ENCODE measurements around the gene RANBP9. TPM values are rescaled to one million over a fixed set of nuclear protein-coding genes. Genes with fewer than 3 reads are reported as not detected.

The RANBP9 gene
- total RNA-seq, 1 donor from 2014 or later: 40.2 TPM

GRCh38 chr6:13715444-13715883 is 3.8 kb upstream of the RANBP9 start:
- DNase-seq (ENCODE audit: low spot score): no peak
- intact Hi-C loops (cut with DNase I): no loop called here

DNA sequence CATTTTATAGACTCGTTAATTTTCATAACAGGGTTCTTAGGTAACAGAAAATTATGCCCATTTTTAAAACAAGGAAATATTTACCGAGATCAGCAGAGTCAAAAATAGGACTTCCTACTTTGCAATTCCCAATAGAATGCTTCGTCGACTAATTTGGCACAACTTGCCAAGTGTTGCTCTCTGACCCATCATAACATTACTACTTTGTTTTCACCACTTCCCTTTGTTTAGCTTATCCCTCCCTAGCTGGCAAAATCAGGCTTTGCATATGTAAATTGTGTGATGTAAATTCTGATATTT is 914 bp upstream of the RANBP9 start:
- DNase-seq (ENCODE audit: low spot score): no peak
- intact Hi-C loops (cut with DNase I): loop anchor here (5.0 kb wide), 2 partner anchors 50 to 100 kb away; partner anchors contain the start of gene MCUR1

DNA sequence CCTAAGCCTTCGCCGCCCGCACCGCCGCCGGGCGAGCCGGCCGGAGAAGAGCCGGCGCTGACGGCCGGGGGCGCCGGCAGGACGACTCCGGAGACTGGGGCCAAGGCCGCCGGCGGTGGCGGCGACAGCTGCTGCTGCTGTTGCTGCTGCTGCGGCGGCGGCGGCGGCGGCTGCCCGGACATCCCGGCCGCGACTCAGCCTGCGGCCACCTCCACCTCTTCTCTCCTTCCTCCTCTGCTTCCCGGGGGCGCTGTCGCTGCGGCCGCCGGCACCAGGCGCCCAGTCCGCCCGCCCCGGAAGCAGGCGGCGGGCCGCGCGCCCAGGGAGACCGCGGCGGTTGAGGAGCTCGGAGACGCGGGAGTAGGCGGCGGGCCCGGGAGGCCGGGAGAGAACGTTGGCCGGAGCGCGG is 307 bp downstream of the RANBP9 start:
- intact Hi-C loops (cut with DNase I): loop anchor here (2.0 to 5.0 kb wide), 3 partner anchors 51 to 101 kb away; partner anchors contain the start of genes MCUR1 and NOL7
- no peak for DNase-seq (ENCODE audit: low spot score)

DNA sequence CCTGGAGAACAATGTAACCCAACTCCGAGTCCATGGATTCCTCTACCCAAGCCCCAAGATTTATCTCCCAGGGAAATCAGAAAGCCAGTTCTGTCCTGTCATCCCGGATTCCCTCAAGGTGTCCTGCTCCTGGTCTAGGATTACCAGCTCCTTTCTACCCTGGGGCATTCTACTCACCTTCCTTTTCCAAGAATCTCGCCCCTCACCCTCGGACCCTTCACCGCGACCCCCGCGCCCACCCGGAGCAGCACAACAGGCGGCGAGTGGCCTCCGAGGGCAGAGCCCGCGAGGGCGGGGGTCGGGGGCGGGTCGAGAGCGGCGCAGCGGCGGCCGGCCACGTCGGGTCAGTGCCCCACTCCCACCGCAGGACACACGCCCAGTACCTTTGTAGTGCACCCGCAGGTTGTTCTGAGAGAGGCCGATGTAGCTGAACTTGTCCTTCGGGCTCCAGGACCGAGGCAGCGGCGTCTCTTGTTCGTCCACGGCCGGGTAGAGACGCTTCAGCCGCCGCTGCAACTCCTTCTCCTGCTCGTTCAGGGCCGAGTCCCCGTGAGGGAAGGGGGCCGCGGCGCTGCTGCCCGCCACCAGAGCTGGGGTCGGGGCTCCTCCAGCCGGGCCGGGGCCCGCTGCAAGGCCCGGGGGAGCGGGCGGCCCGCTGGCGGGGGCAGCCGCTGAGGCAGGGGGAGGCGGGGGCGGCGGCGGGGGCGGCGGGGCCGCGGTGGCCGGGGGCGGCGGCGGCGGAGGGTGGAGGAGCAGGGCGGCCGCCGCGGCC is 897 bp downstream of the RANBP9 start:
- intact Hi-C loops (cut with DNase I): loop anchor here (2.0 to 5.0 kb wide), 3 partner anchors 52 to 102 kb away; partner anchors contain the start of genes MCUR1 and NOL7
- DNase-seq (ENCODE audit: low spot score): peak; percentile 78

DNA sequence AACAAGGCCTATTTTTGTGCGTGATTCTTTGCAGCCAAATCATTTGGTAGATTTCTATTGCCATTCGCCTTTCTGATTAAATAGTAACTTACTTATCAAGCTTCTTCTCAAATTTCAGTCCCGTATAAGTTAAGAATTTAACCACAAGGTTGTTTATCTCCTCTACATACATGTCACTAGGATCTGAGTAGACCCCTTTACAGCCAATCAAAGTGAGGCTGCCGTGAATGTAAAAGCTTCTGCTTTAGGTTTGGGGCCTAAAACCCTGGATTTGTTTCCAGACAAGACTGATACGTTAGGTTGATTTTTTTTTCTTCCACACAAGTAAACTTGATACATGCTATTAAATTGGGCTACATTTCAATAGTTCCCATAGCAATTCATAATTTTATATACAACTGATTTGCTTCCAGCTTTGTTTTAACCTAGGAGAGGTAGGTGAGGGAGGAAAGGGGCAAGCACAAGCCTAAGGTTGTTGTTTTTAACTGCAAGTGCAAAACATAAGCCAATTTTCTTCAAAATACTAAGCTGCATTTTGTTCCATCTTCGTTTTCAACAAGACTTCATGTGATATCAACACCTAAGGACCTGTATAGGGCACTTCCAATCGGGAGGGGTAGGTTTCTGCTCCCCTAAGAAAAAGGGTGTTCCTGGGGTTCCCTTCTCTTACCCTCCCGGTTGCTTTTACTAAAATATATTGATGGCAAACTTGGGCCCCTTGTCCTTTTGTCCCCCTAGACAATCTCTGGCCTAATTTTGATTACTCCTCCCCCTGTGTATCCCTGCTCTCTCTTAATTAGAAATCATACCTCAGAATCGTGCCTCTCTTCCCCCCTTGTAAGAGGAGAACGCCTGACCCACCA is 1.7 kb downstream of the RANBP9 start:
- intact Hi-C loops (cut with DNase I): loop anchor here (2.0 to 5.0 kb wide), 3 partner anchors 52 to 102 kb away; partner anchors contain the start of genes MCUR1 and NOL7
- no peak for DNase-seq (ENCODE audit: low spot score)

DNA sequence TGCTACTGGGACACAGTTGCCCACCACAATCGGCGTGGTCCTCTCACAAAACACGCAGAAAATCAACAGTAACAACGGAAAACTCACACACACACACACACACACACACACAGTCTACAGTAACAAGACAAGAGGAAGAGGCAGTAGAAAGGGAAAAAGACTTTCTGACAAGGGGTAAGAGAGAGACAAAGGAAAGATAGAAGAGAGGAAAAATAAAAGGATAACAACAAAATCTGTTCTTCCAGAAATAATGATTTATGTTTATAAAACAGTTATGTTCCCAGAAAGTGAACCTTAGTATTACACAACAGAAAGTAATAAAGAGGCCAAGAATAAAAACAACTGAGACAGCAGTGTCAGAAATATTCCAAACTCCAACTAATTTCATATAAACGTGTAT is 2.9 kb downstream of the RANBP9 start:
- DNase-seq (ENCODE audit: low spot score): no peak
- intact Hi-C loops (cut with DNase I): no loop called here

GRCh38 chr6:13703496-13703895 is 8.1 kb downstream of the RANBP9 start:
- DNase-seq (ENCODE audit: low spot score): no peak
- intact Hi-C loops (cut with DNase I): no loop called here

- intact Hi-C loops (cut with DNase I): no loop called here
Measured at GRCh38 chr6:13702809-13703302, 8.8 kb downstream of the RANBP9 start.

GRCh38 chr6:13700232-13700631 is 11.4 kb downstream of the RANBP9 start:
- no peak for DNase-seq (ENCODE audit: low spot score)
- intact Hi-C loops (cut with DNase I): no loop called here

More at GRCh38 chr6:13702809-13703302, 8.8 kb downstream of the RANBP9 start:
- no peak for DNase-seq (ENCODE audit: low spot score)

DNA sequence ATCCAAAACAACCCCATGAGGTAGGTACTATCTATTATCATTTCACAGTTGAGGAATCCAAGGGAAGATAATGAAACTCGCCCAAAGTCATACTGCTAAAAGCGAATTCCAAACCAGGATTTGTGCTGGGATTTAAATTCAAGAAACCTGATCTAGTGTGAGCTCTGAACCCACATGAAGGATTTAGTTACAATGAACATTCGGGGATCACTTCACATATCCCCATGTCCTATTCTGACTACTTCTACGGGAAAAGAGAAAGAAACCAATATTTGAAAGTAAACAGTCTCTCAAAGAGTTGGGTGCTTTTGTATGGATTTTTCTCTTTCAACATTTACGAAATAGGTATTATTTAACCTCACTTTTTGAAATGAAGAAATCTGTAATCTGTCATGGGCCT is 12.9 kb downstream of the RANBP9 start:
- intact Hi-C loops (cut with DNase I): no loop called here
- no peak for DNase-seq (ENCODE audit: low spot score)

- intact Hi-C loops (cut with DNase I): no loop called here
- DNase-seq (ENCODE audit: low spot score): no peak
Measured at GRCh38 chr6:13697857-13698256, 13.8 kb downstream of the RANBP9 start.

- DNase-seq (ENCODE audit: low spot score): no peak
- intact Hi-C loops (cut with DNase I): no loop called here
Measured at GRCh38 chr6:13696226-13696625, 15.4 kb downstream of the RANBP9 start.

GRCh38 chr6:13695252-13695651 is 16.4 kb downstream of the RANBP9 start:
- intact Hi-C loops (cut with DNase I): no loop called here
- DNase-seq (ENCODE audit: low spot score): no peak

- intact Hi-C loops (cut with DNase I): no loop called here
- DNase-seq (ENCODE audit: low spot score): no peak
Measured at GRCh38 chr6:13694562-13694961, 17.1 kb downstream of the RANBP9 start.

- intact Hi-C loops (cut with DNase I): no loop called here
Measured at GRCh38 chr6:13689511-13690256, 22.0 kb downstream of the RANBP9 start.

GRCh38 chr6:13688692-13689196 is 22.9 kb downstream of the RANBP9 start:
- no peak for DNase-seq (ENCODE audit: low spot score)
- intact Hi-C loops (cut with DNase I): no loop called here

More at GRCh38 chr6:13689511-13690256, 22.0 kb downstream of the RANBP9 start:
- no peak for DNase-seq (ENCODE audit: low spot score)

DNA sequence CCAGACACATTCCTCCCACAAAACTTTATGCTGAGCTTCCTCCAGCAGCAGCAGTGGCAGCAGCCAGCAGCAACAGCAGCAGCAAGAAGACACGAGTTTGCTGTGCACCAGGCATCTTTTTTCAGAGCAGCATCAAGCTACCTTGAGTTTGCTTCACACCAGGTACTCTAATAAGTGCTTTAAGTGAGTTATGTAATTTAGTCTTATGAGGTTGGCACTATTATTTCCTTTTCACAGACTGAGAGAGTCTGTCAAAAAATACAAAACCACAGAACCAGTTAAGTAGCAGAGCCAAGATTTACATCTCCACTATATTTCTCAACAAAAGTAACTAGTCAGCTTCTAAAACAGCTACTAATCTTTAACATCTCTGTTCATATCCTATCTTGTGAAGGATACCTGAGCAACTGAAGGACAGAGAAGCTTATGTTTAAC is 23.7 kb downstream of the RANBP9 start:
- intact Hi-C loops (cut with DNase I): no loop called here

DNA sequence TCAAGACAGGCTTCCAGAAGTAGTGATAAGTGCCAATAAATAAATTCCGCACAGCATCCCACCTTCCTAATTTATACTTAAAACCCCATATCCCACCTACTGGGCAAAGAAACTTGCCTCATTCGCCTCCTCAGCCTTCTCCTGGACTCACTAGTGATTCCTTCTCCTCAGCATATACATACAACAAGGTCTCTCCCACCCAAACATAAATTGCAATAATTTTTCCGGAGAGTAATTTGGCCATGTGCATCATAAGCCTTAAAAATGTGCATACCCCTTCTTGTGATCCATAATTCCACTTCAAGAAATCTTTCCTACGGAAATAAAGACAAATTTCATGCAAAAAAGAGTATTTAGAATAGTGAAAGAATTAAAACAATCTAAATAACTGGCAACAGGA is 26.8 kb downstream of the RANBP9 start:
- intact Hi-C loops (cut with DNase I): no loop called here
- DNase-seq (ENCODE audit: low spot score): no peak

More for the DNA sequence above, 23.7 kb downstream of the RANBP9 start:
- DNase-seq (ENCODE audit: low spot score): no peak

DNA sequence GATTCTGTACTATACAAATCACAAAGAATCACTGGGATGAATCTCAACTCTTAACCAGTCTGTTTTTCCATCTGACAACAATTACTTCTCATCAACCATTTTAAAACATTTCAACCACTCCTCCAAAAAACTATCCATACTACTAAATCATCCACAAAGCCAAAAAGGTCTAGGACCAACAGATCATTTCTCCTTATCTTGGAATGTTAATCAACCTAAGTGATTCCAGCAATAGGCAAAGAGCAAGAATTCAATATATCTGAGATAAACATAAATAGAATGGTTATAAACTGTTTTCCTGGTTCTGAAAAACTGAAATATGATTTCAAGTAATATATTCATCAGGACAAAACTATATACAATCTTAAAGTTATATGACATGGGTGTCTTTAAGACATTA is 28.6 kb downstream of the RANBP9 start:
- intact Hi-C loops (cut with DNase I): no loop called here
- no peak for DNase-seq (ENCODE audit: low spot score)
